ENCODE measurements around the gene ZBTB38.

The ZBTB38 gene

GRCh38 chr3:141331377-141332318 is 36.7 kb upstream of the ZBTB38 start:
- no peaks in the 10 kb centered on the region for H3K27me3 ChIP-seq (ENCODE audit: insufficient read depth, low read length, poor library complexity)
- H4K20me1 ChIP-seq (ENCODE audit: insufficient read depth, low read length), result no peaks in the 10 kb centered on the region
- H3K27ac ChIP-seq (ENCODE audit: low read length), result no peak overlapping the region
- H2AFZ ChIP-seq (ENCODE audit: low read depth, low read length), result no peak overlapping the region
- H3K79me2 ChIP-seq (ENCODE audit: insufficient read depth, low read length), result no peaks in the 10 kb centered on the region
- H3K4me1 ChIP-seq (ENCODE audit: insufficient read depth, low read length), result no peaks in the 10 kb centered on the region
- no peaks in the 10 kb centered on the region for H3K9me3 ChIP-seq (ENCODE audit: insufficient read depth, low read length, severe bottlenecking)
- H3K4me2 ChIP-seq (ENCODE audit: insufficient read depth, low read length), result no peak overlapping the region
- no peak for TF ChIP-seq CTCF (IDR thresholded peaks at IDR 0.05; ENCODE audit: borderline replicate concordance, extremely low read depth, low read length, poor library complexity, severe bottlenecking)
- no peak for TF ChIP-seq EZH2 (IDR thresholded peaks at IDR 0.05; ENCODE audit: borderline replicate concordance, low read depth, low read length, severe bottlenecking)
- no peaks in the 10 kb centered on the region for H3K36me3 ChIP-seq (ENCODE audit: insufficient read depth, low read length)
- no peak for DNase-seq
- no peak overlapping the region for H3K9ac ChIP-seq (ENCODE audit: low read depth, low read length)
- ATAC-seq (ENCODE audit: insufficient read depth, low read depth), result no peak
- H3K4me3 ChIP-seq (ENCODE audit: low read depth in 1 of 2, low read length in 2 of 2), result no peak overlapping the region

DNA sequence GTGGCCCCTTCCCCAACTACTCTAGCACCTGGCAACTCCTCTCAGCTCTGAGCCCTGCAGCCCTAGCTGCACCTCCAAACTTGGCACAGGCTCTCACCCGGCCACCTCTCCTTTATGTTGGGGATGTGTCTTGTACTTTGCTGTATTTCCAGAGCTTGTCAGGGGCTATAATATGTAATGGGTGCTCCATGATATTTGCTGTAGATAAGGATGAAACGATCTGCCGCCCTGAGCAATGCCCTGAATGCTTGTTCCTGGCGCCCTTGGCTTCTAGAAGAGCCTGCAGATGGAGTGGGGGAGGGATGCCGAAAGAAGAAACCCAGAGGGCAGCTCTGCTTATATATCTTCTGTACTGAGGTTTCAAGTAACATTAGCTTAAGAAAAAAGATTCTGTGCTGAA is 35.9 kb upstream of the ZBTB38 start:
- no peak overlapping the region for H2AFZ ChIP-seq (ENCODE audit: low read depth, low read length)
- H3K79me2 ChIP-seq (ENCODE audit: insufficient read depth, low read length), result no peaks in the 10 kb centered on the region
- H3K36me3 ChIP-seq (ENCODE audit: insufficient read depth, low read length), result no peaks in the 10 kb centered on the region
- H3K9ac ChIP-seq (ENCODE audit: low read depth, low read length), result no peak overlapping the region
- no peak overlapping the region for H3K4me2 ChIP-seq (ENCODE audit: insufficient read depth, low read length)
- H3K27ac ChIP-seq (ENCODE audit: low read length), result no peak overlapping the region
- DNase-seq, result no peak
- H4K20me1 ChIP-seq (ENCODE audit: insufficient read depth, low read length), result no peaks in the 10 kb centered on the region
- ATAC-seq (ENCODE audit: insufficient read depth, low read depth), result no peak
- H3K4me3 ChIP-seq (ENCODE audit: low read depth in 1 of 2, low read length in 2 of 2), result no peak overlapping the region
- no peaks in the 10 kb centered on the region for H3K27me3 ChIP-seq (ENCODE audit: insufficient read depth, low read length, poor library complexity)
- H3K9me3 ChIP-seq (ENCODE audit: insufficient read depth, low read length, severe bottlenecking), result no peaks in the 10 kb centered on the region
- no peaks in the 10 kb centered on the region for H3K4me1 ChIP-seq (ENCODE audit: insufficient read depth, low read length)
- TF ChIP-seq CTCF (IDR thresholded peaks at IDR 0.05; ENCODE audit: borderline replicate concordance, extremely low read depth, low read length, poor library complexity, severe bottlenecking), result no peak
- no peak for TF ChIP-seq EZH2 (IDR thresholded peaks at IDR 0.05; ENCODE audit: borderline replicate concordance, low read depth, low read length, severe bottlenecking)

DNA sequence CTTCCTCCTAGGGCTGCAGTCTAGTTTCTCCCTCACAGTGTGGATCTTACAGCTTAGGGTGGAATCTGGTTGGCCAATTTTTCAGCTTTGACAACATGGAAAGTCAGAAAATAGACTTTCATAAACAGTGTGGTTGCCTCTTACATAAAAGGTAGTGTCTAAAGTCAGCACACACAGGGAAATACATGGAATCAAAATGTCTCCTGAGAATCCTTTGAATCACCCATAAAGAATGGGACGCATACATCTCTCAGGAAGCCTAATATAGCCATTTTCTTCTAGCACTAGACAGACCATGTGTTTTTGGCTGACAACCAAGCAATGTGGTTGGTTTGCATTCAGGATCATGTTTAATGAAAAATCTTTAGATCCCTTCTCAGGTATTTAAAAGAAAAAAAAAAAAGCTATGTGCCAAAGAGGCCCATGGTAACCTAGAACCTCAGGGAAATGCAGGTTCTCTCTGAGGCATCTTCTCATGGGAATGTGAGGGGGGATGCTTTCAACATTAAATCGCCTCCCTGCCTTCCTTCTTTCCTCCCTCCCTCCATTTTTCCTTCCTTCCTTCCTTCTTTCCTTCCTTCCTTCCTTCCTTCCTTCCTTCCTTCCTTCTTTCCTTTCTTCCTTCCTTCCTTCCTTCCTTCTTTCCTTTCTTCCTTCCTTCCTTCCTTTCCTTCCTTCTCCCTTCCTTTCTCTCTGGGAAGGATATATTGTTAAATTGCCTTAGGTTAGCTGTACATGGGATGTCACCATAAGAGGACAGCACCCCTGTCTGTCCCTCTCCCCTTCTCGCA is 34.3 kb upstream of the ZBTB38 start:
- no peaks in the 10 kb centered on the region for H3K4me1 ChIP-seq (ENCODE audit: insufficient read depth, low read length)
- TF ChIP-seq CTCF (IDR thresholded peaks at IDR 0.05; ENCODE audit: borderline replicate concordance, extremely low read depth, low read length, poor library complexity, severe bottlenecking) (no peak), EZH2 (IDR thresholded peaks at IDR 0.05; ENCODE audit: borderline replicate concordance, low read depth, low read length, severe bottlenecking) (no peak)
- no peaks in the 10 kb centered on the region for H4K20me1 ChIP-seq (ENCODE audit: insufficient read depth, low read length)
- no peak overlapping the region for H3K4me3 ChIP-seq (ENCODE audit: low read depth in 1 of 2, low read length in 2 of 2)
- no peak overlapping the region for H2AFZ ChIP-seq (ENCODE audit: low read depth, low read length)
- H3K4me2 ChIP-seq (ENCODE audit: insufficient read depth, low read length), result no peak overlapping the region
- no peaks in the 10 kb centered on the region for H3K36me3 ChIP-seq (ENCODE audit: insufficient read depth, low read length)
- H3K27ac ChIP-seq (ENCODE audit: low read length), result no peak overlapping the region
- DNase-seq (no peak), ATAC-seq (ENCODE audit: insufficient read depth, low read depth) (no peak)
- H3K9ac ChIP-seq (ENCODE audit: low read depth, low read length), result no peak overlapping the region
- no peaks in the 10 kb centered on the region for H3K9me3 ChIP-seq (ENCODE audit: insufficient read depth, low read length, severe bottlenecking)
- H3K27me3 ChIP-seq (ENCODE audit: insufficient read depth, low read length, poor library complexity), result no peaks in the 10 kb centered on the region
- H3K79me2 ChIP-seq (ENCODE audit: insufficient read depth, low read length), result no peaks in the 10 kb centered on the region
